ENCODE data around the gene SPATA32. TPM values are rescaled to one million over a fixed set of nuclear protein-coding genes. Genes with fewer than 3 reads are reported as not detected.

Gene SPATA32
- total RNA-seq, 5 donors from 2014 or later (not counting 1 experiment from before 2014, with no cell fraction given): 0.37 to 0.55 (median 0.42) TPM; not detected in 1

DNA sequence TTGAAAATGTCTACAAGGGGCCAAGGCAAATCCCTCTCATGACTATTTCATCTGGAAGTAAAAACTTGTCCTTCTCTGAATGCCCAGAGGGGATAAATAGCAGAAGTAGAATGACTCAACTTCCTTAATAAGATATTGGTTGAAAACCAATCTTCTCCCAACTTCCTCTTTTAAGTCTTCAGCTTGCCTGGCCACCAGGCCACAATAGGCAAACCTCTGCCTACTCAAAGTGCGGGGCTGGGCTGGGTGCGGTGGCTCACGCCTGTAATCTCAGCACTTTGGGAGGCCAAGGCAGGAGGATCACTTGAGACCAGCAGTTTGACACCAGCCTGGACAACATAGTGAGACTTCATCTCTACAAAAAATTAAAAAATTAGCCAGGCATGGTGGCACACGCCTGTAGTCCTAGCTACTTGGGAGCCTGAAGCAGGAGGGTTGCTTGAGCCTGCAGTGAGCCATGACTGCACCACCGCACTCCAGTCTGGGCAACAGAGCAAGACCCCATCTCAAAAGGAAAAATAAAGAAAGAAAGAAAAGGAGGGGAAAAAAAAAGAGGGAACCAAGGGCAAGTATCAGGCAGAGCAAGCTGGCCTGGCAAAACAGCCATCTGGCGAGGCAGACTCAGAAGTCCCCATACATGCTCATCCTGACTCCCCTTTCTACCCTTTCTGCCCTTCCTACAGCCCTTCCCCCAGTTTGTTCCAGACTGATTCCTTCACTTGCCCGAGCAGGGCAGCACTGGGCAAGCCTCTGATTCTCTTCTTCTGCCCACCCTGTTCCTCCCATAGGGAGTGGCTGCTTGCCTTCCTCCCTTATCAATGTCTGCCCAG, 34.3 kb upstream of the SPATA32 start:
- H3K9me3 Mint-ChIP-seq: no peaks in the 10 kb centered on the region
- 72% methylated on average over 5 of the region's 7 CpGs for WGBS (ENCODE audit: insufficient coverage)
- H3K27me3 Mint-ChIP-seq: no peaks in the 10 kb centered on the region
- Histone ChIP-seq H3K4me1 (ENCODE audit: control insufficient read depth in 1 of 2, extremely low read depth in 1 of 2, insufficient read depth in 2 of 2, low read length in 2 of 2) (peaks cover 0 to 72% of the 10 kb centered on the region in 2 experiments), H3K27me3 (replicated peaks in 1 of 2; ENCODE audit: control insufficient read depth in 2 of 2, extremely low read depth in 1 of 2, insufficient read depth in 2 of 2, low read length in 1 of 2) (no peaks in the 10 kb centered on the region), H3K36me3 (ENCODE audit: control insufficient read depth in 2 of 2, extremely low read depth in 1 of 2, insufficient read depth in 1 of 2, low read length in 1 of 2) (peaks cover 3 to 41% of the 10 kb centered on the region in 2 donors), H3K4me3 (ENCODE audit: control insufficient read depth in 1 of 2, extremely low read depth in 1 of 2, low read length in 1 of 2) (no peak overlapping the region), H3K27ac (ENCODE audit: low read length) (no peak overlapping the region), H3K9me3 (no peaks in the 10 kb centered on the region)
- H3K4me3 Mint-ChIP-seq: no peak overlapping the region
- CTCF ChIA-PET: no interaction called here
- POLR2A ChIA-PET: interaction anchor here in 1 of 2 donors (0.7 kb wide), 1 partner anchor 81 kb away, joined by 3 read pairs; no protein-coding TSS in a partner anchor
- H3K4me1 Mint-ChIP-seq: peaks cover 81 to 89% (median 82%) of the 10 kb centered on the region in 3 donors
- peaks cover 14% of the 10 kb centered on the region for H3K36me3 Mint-ChIP-seq
- peak overlapping the region; percentile 65 to 74 for H3K27ac Mint-ChIP-seq
- ATAC-seq (replicated peaks in 1 of 4) (peak in 2 of 4 experiments; percentile 22 to 29), DNase-seq (no peak)

DNA sequence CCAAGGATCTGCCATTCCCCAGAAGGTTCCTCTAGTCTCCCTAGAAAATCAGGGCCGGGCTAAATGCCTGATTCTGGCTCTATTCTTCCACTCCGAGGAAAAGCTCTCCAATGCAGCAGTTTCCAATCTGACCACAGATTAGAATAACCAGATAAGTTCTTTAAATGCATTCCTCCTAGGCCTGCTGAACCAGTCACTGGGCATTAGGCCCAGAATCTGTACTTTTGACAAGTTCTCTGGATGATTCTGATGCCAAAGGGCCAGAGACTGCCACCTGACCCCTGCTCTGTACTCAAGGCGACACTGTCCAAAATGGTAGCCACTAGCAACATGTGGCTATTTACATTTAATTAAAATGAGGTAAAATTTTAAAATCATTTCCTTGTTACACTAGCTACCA, 32.6 kb upstream of the SPATA32 start:
- no peak overlapping the region for H3K4me3 Mint-ChIP-seq
- Histone ChIP-seq H3K36me3 (ENCODE audit: control insufficient read depth in 2 of 2, extremely low read depth in 1 of 2, insufficient read depth in 1 of 2, low read length in 1 of 2) (peaks cover 11 to 57% of the 10 kb centered on the region in 2 donors), H3K9me3 (no peaks in the 10 kb centered on the region), H3K4me1 (ENCODE audit: control insufficient read depth in 1 of 2, extremely low read depth in 1 of 2, insufficient read depth in 2 of 2, low read length in 2 of 2) (peaks cover 0 to 56% of the 10 kb centered on the region in 2 experiments), H3K27ac (ENCODE audit: low read length) (no peak overlapping the region), H3K4me3 (ENCODE audit: control insufficient read depth in 1 of 2, extremely low read depth in 1 of 2, low read length in 1 of 2) (no peak overlapping the region), H3K27me3 (replicated peaks in 1 of 2; ENCODE audit: control insufficient read depth in 2 of 2, extremely low read depth in 1 of 2, insufficient read depth in 2 of 2, low read length in 1 of 2) (no peaks in the 10 kb centered on the region)
- ChIA-PET POLR2A (no interaction called here), CTCF (no interaction called here)
- peaks cover 21% of the 10 kb centered on the region for H3K36me3 Mint-ChIP-seq
- no peak for DNase-seq
- ATAC-seq (replicated peaks in 1 of 4): no peak
- peak overlapping the region in 1 of 2 donors; percentile 80 for H3K27ac Mint-ChIP-seq
- peaks cover 68 to 83% (median 70%) of the 10 kb centered on the region in 3 donors for H3K4me1 Mint-ChIP-seq
- H3K9me3 Mint-ChIP-seq: no peaks in the 10 kb centered on the region
- WGBS (ENCODE audit: insufficient coverage): 100% methylated on average over 2 of the region's 3 CpGs
- H3K27me3 Mint-ChIP-seq: no peaks in the 10 kb centered on the region

DNA sequence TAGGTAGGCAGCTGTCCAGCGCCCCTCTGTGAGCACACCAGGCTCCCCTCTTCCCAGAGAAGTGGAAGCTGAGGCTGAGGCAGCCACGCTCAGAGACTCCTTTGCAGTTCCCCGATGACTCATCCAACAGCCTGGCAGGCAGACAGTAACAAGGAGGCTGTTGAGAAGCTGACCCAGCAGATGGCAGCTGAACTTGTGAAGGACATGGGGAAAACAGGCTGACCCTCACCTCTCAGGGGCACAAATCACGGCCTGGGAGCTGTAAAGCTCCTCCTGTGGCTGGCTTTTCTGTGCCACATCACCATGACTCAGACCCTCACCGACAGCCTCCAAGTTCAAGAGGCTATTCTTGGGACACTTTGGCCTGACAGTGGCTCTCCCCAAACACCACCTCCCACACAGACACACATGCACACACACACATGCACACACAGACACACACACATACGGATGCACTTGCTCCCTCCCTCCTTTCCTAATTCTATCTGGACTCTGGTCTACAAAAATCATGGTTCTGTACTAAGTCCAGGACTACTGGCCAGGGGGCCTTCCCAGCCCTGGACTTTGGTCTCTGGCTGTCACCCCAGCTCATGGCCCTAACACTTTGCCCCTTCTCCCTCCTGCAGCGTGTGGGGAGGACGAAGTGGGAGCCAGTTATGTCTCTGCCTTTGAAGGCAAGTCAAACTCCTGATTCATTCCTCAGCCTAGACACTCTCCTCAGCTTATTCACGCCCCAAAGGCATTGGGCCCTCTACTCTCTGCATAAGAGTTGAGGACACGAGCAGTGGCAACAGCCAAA, 31.7 kb upstream of the SPATA32 start:
- Mint-ChIP-seq H3K27ac (peak overlapping the region; percentile 71 to 80), H3K27me3 (no peaks in the 10 kb centered on the region), H3K36me3 (peaks cover 19% of the 10 kb centered on the region), H3K4me1 (peaks cover 59 to 74% (median 61%) of the 10 kb centered on the region in 3 donors), H3K9me3 (no peaks in the 10 kb centered on the region), H3K4me3 (no peak overlapping the region)
- Histone ChIP-seq H3K27me3 (replicated peaks in 1 of 2; ENCODE audit: control insufficient read depth in 2 of 2, extremely low read depth in 1 of 2, insufficient read depth in 2 of 2, low read length in 1 of 2) (no peaks in the 10 kb centered on the region), H3K9me3 (no peaks in the 10 kb centered on the region), H3K4me1 (ENCODE audit: control insufficient read depth in 1 of 2, extremely low read depth in 1 of 2, insufficient read depth in 2 of 2, low read length in 2 of 2) (peaks cover 0 to 47% of the 10 kb centered on the region in 2 experiments), H3K36me3 (ENCODE audit: control insufficient read depth in 2 of 2, extremely low read depth in 1 of 2, insufficient read depth in 1 of 2, low read length in 1 of 2) (peaks cover 11 to 58% of the 10 kb centered on the region in 2 donors), H3K4me3 (ENCODE audit: control insufficient read depth in 1 of 2, extremely low read depth in 1 of 2, low read length in 1 of 2) (no peak overlapping the region), H3K27ac (ENCODE audit: low read length) (peak overlapping the region; percentile 5)
- ATAC-seq (replicated peaks in 1 of 4) (peak in 3 of 4 experiments; percentile 29 to 43 (median 37)), DNase-seq (no peak)
- POLR2A ChIA-PET: interaction anchor here in 1 of 2 donors (0.7 kb wide), 1 partner anchor 19 kb away, joined by 3 read pairs; no protein-coding TSS in a partner anchor
- WGBS (ENCODE audit: insufficient coverage): 83% methylated on average over 7 of the region's 10 CpGs
- CTCF ChIA-PET: no interaction called here

DNA sequence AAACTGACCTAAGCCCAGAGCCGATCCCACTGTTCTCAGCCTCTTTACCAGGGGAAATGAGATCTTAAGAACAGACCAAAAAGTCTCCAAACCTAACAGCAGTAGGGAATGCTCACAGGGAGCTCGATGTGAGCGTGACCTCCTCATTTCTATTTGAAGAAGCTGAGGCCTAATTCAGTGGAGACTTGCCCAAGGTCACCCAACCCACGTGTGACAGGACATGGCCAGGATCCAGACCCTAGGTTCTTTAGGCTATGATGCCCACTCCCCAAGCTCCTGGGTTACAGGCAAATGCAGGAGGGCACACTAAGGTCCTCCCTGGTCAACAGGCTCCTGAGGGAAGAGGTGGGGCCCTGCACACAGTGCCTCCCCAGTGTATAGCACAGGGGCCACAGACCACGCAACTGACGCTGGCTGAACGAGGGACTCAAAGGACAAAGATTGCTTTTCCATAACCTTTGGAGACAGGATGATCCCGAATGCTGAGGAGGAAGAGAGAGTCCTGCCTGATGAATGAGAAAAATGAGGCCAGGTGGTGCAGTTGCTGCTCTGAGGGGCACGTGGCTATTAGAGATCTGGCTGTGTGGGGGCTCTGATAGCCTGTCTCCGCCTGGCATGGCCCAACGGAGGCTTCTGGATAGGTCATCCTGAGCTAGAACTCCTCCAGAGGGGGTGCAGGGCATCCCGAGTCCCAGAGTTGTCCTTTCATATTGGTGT, 31.0 kb upstream of the SPATA32 start:
- ATAC-seq (replicated peaks in 1 of 4) (no peak), DNase-seq (no peak)
- 93% methylated on average over 11 of the region's 12 CpGs for WGBS (ENCODE audit: insufficient coverage)
- no peak overlapping the region for H3K4me3 Mint-ChIP-seq
- no peaks in the 10 kb centered on the region for H3K9me3 Mint-ChIP-seq
- Histone ChIP-seq H3K4me3 (ENCODE audit: control insufficient read depth in 1 of 2, extremely low read depth in 1 of 2, low read length in 1 of 2) (no peak overlapping the region), H3K27me3 (replicated peaks in 1 of 2; ENCODE audit: control insufficient read depth in 2 of 2, extremely low read depth in 1 of 2, insufficient read depth in 2 of 2, low read length in 1 of 2) (no peaks in the 10 kb centered on the region), H3K27ac (ENCODE audit: low read length) (no peak overlapping the region), H3K4me1 (ENCODE audit: control insufficient read depth in 1 of 2, extremely low read depth in 1 of 2, insufficient read depth in 2 of 2, low read length in 2 of 2) (peaks cover 0 to 44% of the 10 kb centered on the region in 2 experiments), H3K9me3 (no peaks in the 10 kb centered on the region), H3K36me3 (ENCODE audit: control insufficient read depth in 2 of 2, extremely low read depth in 1 of 2, insufficient read depth in 1 of 2, low read length in 1 of 2) (peaks cover 11 to 61% of the 10 kb centered on the region in 2 donors)
- CTCF ChIA-PET: no interaction called here
- H3K27me3 Mint-ChIP-seq: no peaks in the 10 kb centered on the region
- H3K36me3 Mint-ChIP-seq: peaks cover 12% of the 10 kb centered on the region
- POLR2A ChIA-PET: interaction anchor here in 1 of 2 donors (0.7 kb wide), 1 partner anchor 19 kb away, joined by 3 read pairs; no protein-coding TSS in a partner anchor
- H3K27ac Mint-ChIP-seq: peak overlapping the region; percentile 58 to 80
- H3K4me1 Mint-ChIP-seq: peaks cover 51 to 66% (median 54%) of the 10 kb centered on the region in 3 donors

DNA sequence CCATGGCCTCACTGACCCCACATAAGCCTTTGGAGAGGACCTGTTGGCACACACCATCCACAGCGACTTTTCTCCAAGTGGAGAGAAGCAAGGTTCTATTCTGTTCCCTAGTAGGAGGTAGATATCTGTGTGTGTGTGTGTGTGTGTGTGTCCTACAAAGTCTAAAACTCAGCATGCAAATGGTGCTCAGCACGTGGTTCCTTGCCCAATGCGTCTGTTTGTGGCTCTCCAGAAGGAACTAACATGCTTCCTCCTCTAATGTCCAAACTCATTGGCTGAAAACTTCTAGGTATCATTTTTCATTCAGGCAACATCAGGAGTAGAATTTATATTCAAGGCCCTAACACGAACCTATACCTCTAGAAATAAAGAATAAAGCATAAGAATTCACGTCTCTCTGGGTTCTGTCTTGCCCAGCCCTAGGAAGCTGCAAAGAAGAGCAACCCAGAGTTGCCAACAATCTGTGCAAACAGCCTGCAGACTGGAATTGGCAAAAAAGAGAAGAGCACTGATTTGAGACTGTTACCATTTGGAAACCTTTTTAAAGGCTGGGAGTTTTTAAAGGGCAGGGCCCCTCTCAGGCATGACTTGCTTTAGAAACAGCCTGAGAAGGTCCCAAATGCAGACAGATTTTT, 29.4 kb upstream of the SPATA32 start:
- H3K27ac ChIP-seq (ENCODE audit: low read length): no peak overlapping the region

More for the DNA sequence above, 29.4 kb upstream of the SPATA32 start:
- Histone ChIP-seq H3K27me3 (replicated peaks in 1 of 2; ENCODE audit: control insufficient read depth in 2 of 2, extremely low read depth in 1 of 2, insufficient read depth in 2 of 2, low read length in 1 of 2) (no peaks in the 10 kb centered on the region), H3K4me3 (ENCODE audit: control insufficient read depth in 1 of 2, extremely low read depth in 1 of 2, low read length in 1 of 2) (no peak overlapping the region), H3K36me3 (ENCODE audit: control insufficient read depth in 2 of 2, extremely low read depth in 1 of 2, insufficient read depth in 1 of 2, low read length in 1 of 2) (peaks cover 9 to 71% of the 10 kb centered on the region in 2 donors), H3K9me3 (no peaks in the 10 kb centered on the region), H3K4me1 (ENCODE audit: control insufficient read depth in 1 of 2, extremely low read depth in 1 of 2, insufficient read depth in 2 of 2, low read length in 2 of 2) (peaks cover 0 to 35% of the 10 kb centered on the region in 2 experiments)
- peaks cover 21% of the 10 kb centered on the region for H3K36me3 Mint-ChIP-seq
- 90% methylated on average over 2 of the region's 5 CpGs for WGBS (ENCODE audit: insufficient coverage)
- no peak overlapping the region for H3K4me3 Mint-ChIP-seq
- ATAC-seq (replicated peaks in 1 of 4) (no peak), DNase-seq (no peak)
- H3K4me1 Mint-ChIP-seq: peaks cover 35 to 53% (median 41%) of the 10 kb centered on the region in 3 donors
- no peaks in the 10 kb centered on the region for H3K27me3 Mint-ChIP-seq
- H3K27ac Mint-ChIP-seq: peak overlapping the region; percentile 70 to 77
- H3K9me3 Mint-ChIP-seq: no peaks in the 10 kb centered on the region
- ChIA-PET POLR2A (interaction anchor here in 1 of 2 donors (0.6 kb wide), 1 partner anchor 21 kb away, joined by 3 read pairs; no protein-coding TSS in a partner anchor), CTCF (no interaction called here)

Measured in T-cell (primary cell).